Measurements from ENCODE around the gene WNT3. TPM values are rescaled to one million over a fixed set of nuclear protein-coding genes. Genes with fewer than 3 reads are reported as not detected.
"Not testable (repeated sequence)": the region's sequence is repeated elsewhere in the genome, so short reads cannot be mapped to it uniquely, and the experiment has no call there.

The WNT3 gene
- total RNA-seq, 3 donors from 2014 or later (not counting 1 experiment from before 2014, with no cell fraction given) = 0.07 to 1.4 (median 0.30) TPM

DNA sequence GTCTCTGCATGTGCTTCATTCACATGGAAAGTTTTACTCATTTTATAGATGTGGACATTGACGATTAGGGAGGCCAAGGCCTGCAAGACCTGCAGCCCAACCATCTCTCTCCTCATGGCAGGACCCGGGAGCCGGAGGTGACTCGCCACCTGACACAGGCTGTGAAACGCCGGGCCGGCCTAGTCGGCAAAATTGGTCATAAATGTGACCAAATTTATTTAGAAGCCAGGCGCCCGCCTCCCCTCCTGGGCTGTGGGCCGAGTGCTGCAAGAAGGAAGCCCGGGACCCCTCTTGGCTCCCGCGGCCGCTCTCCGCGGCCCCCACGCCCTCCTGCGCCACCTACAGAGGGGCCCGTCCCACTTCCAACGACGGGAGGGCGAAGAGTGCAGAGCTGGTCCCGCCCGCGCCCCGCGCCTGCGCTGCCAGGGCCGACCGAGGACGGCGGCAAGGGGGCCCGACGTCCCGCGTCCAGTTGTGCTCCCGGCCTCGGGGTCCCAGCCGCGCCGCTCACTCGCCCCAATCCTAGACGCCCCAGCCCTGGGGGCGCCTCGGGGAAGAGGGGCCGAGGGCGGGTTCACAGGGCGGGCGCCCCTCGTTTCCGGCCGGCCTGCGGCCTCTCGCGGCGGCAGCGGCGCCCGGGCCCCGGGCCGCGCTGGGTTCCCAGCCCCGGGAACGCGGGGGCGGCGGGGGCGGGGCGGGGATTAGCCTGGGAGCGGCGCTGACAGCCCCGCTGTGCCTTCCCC lies 47.5 kb downstream of the WNT3 start:
- Mint-ChIP-seq H3K27me3 (ENCODE audit: low read depth in 2 of 2) (peaks cover 3 to 7% of the 10 kb centered on the region in 2 donors), H3K9me3 (no peaks in the 10 kb centered on the region), H3K27ac (peak overlapping the region in 1 of 2 donors; percentile 20), H3K4me1 (peaks cover 5 to 6% of the 10 kb centered on the region in 2 donors), H3K4me3 (peak overlapping the region; percentile 77), H3K36me3 (no peaks in the 10 kb centered on the region)
- Histone ChIP-seq H3K27me3 (ENCODE audit: control insufficient read depth, insufficient read depth, low read length) (peaks cover 7% of the 10 kb centered on the region), H3K36me3 (ENCODE audit: control insufficient read depth, insufficient read depth, low read length) (no peaks in the 10 kb centered on the region), H3K4me3 (ENCODE audit: low read length) (peak overlapping the region; percentile 13), H3K27ac (ENCODE audit: low read length) (no peak overlapping the region), H3K9me3 (ENCODE audit: control insufficient read depth, insufficient read depth, low read length) (no peaks in the 10 kb centered on the region), H3K4me1 (ENCODE audit: control insufficient read depth, insufficient read depth, low read length) (peaks cover 40% of the 10 kb centered on the region)
- ATAC-seq (peak; percentile 50 to 62 (median 56)), DNase-seq (peak in 1 of 2 donors; percentile 57)
- intact Hi-C loops (cut with micrococcal nuclease) = no loop called here
- TF ChIP-seq CTCF (IDR thresholded peaks at IDR 0.05) = no peak
- 4% methylated on average over 73 of the region's 73 CpGs for WGBS (ENCODE audit: insufficient coverage)

GRCh38 chr17:46770439-46770817 lies 48.1 kb downstream of the WNT3 start:
- H3K4me3 ChIP-seq (ENCODE audit: low read length) = no peak overlapping the region
- no peaks in the 10 kb centered on the region for H3K36me3 ChIP-seq (ENCODE audit: control insufficient read depth, insufficient read depth, low read length)
- Mint-ChIP-seq H3K27me3 (ENCODE audit: low read depth in 2 of 2) (peaks cover 3 to 7% of the 10 kb centered on the region in 2 donors), H3K4me3 (peak overlapping the region; percentile 77), H3K36me3 (no peaks in the 10 kb centered on the region), H3K27ac (peak overlapping the region in 1 of 2 donors; percentile 20), H3K9me3 (no peaks in the 10 kb centered on the region), H3K4me1 (peaks cover 5 to 6% of the 10 kb centered on the region in 2 donors)
- WGBS (ENCODE audit: insufficient coverage) = 56% methylated on average over 14 of the region's 14 CpGs
- H3K4me1 ChIP-seq (ENCODE audit: control insufficient read depth, insufficient read depth, low read length) = peaks cover 40% of the 10 kb centered on the region
- DNase-seq = no peak
- peaks cover 7% of the 10 kb centered on the region for H3K27me3 ChIP-seq (ENCODE audit: control insufficient read depth, insufficient read depth, low read length)
- ATAC-seq = no peak
- H3K9me3 ChIP-seq (ENCODE audit: control insufficient read depth, insufficient read depth, low read length) = no peaks in the 10 kb centered on the region
- H3K27ac ChIP-seq (ENCODE audit: low read length) = no peak overlapping the region
- intact Hi-C loops (cut with micrococcal nuclease) = no loop called here
- TF ChIP-seq CTCF (IDR thresholded peaks at IDR 0.05) = no peak

DNA sequence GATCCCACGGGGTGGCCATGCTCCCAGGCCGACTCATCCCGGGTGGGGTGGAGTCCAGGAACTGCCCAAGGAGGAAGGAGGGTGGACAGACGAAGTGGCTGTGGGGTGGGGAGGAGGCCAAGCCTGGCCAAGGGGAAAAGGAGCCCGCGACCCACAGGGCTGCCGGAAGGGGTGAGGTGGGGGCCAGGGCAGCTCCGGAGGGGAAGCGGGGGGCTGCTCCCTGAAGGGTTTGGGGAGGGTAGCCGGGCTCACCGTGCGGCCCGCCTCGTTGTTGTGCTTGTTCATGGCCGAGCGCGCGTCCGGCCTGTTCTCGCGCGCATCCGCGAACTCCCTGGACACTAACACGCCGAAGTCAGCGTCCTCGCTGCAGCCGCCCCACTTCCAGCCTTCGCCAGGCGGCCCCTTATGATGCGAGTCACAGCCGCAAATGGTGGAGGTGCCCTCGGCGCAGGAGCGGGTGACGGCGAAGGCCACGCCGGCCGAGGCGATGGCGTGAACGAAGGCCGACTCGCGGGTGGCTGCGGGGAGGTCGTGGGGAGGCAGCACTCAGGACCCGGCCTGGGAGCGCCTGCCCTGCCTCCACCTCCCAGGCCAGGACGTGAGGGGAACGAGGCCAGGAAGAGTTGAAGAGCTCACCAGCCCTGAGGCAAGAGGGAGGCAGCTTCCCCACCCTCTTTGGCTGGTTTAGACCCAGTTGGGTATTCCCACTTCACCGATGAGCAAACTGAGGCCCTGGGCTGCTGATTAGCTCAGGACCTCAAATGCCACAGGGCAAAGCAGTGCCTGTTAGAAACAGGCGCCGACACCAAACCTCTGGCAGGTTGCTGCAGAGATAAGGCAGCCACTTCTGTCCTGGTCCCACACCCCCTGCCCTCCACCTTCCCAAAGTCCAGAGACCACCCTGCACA lies 48.7 kb downstream of the WNT3 start:
- Mint-ChIP-seq H3K4me3 (peak overlapping the region; percentile 59), H3K27me3 (ENCODE audit: low read depth in 2 of 2) (peaks cover 3 to 6% of the 10 kb centered on the region in 2 donors), H3K9me3 (no peaks in the 10 kb centered on the region), H3K27ac (no peak overlapping the region), H3K36me3 (no peaks in the 10 kb centered on the region), H3K4me1 (peaks cover 5 to 6% of the 10 kb centered on the region in 2 donors)
- H3K9me3 ChIP-seq (ENCODE audit: control insufficient read depth, insufficient read depth, low read length) = no peaks in the 10 kb centered on the region
- intact Hi-C loops (cut with micrococcal nuclease) = no loop called here
- no peak overlapping the region for H3K4me3 ChIP-seq (ENCODE audit: low read length)
- no peak for TF ChIP-seq CTCF (IDR thresholded peaks at IDR 0.05)
- ATAC-seq (peak in 1 of 3 donors; percentile 13), DNase-seq (peak in 1 of 2 donors; percentile 13)
- peaks cover 7% of the 10 kb centered on the region for H3K27me3 ChIP-seq (ENCODE audit: control insufficient read depth, insufficient read depth, low read length)
- peaks cover 40% of the 10 kb centered on the region for H3K4me1 ChIP-seq (ENCODE audit: control insufficient read depth, insufficient read depth, low read length)
- 18% methylated on average over 56 of the region's 56 CpGs for WGBS (ENCODE audit: insufficient coverage)
- H3K27ac ChIP-seq (ENCODE audit: low read length) = no peak overlapping the region
- H3K36me3 ChIP-seq (ENCODE audit: control insufficient read depth, insufficient read depth, low read length) = no peaks in the 10 kb centered on the region

GRCh38 chr17:46768896-46769295 lies 49.6 kb downstream of the WNT3 start:
- ATAC-seq; H3K4me3 ChIP-seq (ENCODE audit: low read length); H3K9me3 Mint-ChIP-seq; H3K36me3 Mint-ChIP-seq; H3K27ac Mint-ChIP-seq; H3K4me1 Mint-ChIP-seq; H3K9me3 ChIP-seq (ENCODE audit: control insufficient read depth, insufficient read depth, low read length); H3K36me3 ChIP-seq (ENCODE audit: control insufficient read depth, insufficient read depth, low read length); H3K27me3 Mint-ChIP-seq (ENCODE audit: low read depth in 2 of 2); H3K27ac ChIP-seq (ENCODE audit: low read length); DNase-seq; H3K27me3 ChIP-seq (ENCODE audit: control insufficient read depth, insufficient read depth, low read length); intact Hi-C loops (cut with micrococcal nuclease): not testable (repeated sequence)
- peaks cover 37% of the 10 kb centered on the region for H3K4me1 ChIP-seq (ENCODE audit: control insufficient read depth, insufficient read depth, low read length)
- H3K4me3 Mint-ChIP-seq = peak overlapping the region; percentile 21
- 98% methylated on average over 14 of the region's 14 CpGs for WGBS (ENCODE audit: insufficient coverage)

All from natural killer cell (primary cell).